Measurements from ENCODE around the gene GIN1.
"Not testable (repeated sequence)": the region's sequence is repeated elsewhere in the genome, so short reads cannot be mapped to it uniquely, and the experiment has no call there.

The GIN1 gene

GRCh38 chr5:103109277-103109676, 10.7 kb downstream of the GIN1 start:
- DNase-seq: no peak

- DNase-seq: no peak
Observed at GRCh38 chr5:103108086-103108485, 11.9 kb downstream of the GIN1 start.

- no peak for DNase-seq
Observed at GRCh38 chr5:103102234-103102633, 17.7 kb downstream of the GIN1 start.

- no peak for DNase-seq
Observed at GRCh38 chr5:103101079-103101750, 18.7 kb downstream of the GIN1 start.

- DNase-seq: no peak
Observed at GRCh38 chr5:103098993-103099392, 20.9 kb downstream of the GIN1 start.

GRCh38 chr5:103094737-103095136, 25.2 kb downstream of the GIN1 start:
- DNase-seq: no peak

- no peak for DNase-seq
Observed at GRCh38 chr5:103093727-103094126, 26.2 kb downstream of the GIN1 start.

GRCh38 chr5:103092676-103093075, 27.3 kb downstream of the GIN1 start:
- no peak for DNase-seq

GRCh38 chr5:103090791-103091190, 29.1 kb downstream of the GIN1 start:
- DNase-seq: no peak

GRCh38 chr5:103089272-103089671, 30.7 kb downstream of the GIN1 start:
- DNase-seq: no peak

- DNase-seq: no peak
Observed at GRCh38 chr5:103086547-103086946, 33.4 kb downstream of the GIN1 start.

- no peak for DNase-seq
Observed at GRCh38 chr5:103079796-103080195, 40.1 kb downstream of the GIN1 start.

- DNase-seq: no peak
Observed at GRCh38 chr5:103075442-103075841, 44.5 kb downstream of the GIN1 start.

GRCh38 chr5:103073500-103073899, 46.4 kb downstream of the GIN1 start:
- not testable (repeated sequence) for DNase-seq

GRCh38 chr5:103066326-103066725, 53.6 kb downstream of the GIN1 start:
- no peak for DNase-seq

GRCh38 chr5:103060424-103060954, 59.4 kb downstream of the GIN1 start:
- DNase-seq: no peak

GRCh38 chr5:103059525-103059924, 60.4 kb downstream of the GIN1 start:
- DNase-seq: no peak

- DNase-seq: no peak
Observed at GRCh38 chr5:103057208-103058130, 62.5 kb downstream of the GIN1 start.

- not testable (repeated sequence) for DNase-seq
Observed at GRCh38 chr5:103046706-103047105, 73.2 kb downstream of the GIN1 start.

GRCh38 chr5:103041071-103041676, 78.8 kb downstream of the GIN1 start:
- no peak for DNase-seq

GRCh38 chr5:103037673-103038455, 82.1 kb downstream of the GIN1 start:
- no peak for DNase-seq

GRCh38 chr5:103036601-103037000, 83.3 kb downstream of the GIN1 start:
- no peak for DNase-seq
